A549 (cell line): ENCODE measurements around the gene CNTN5. TPM values are rescaled to one million over a fixed set of nuclear protein-coding genes. Genes with fewer than 3 reads are reported as not detected.

Source experiments
- ATAC-seq, 2 experiments: fragments of 200-7000 bp in 1 of 2; fragments of >200 bp in 1 of 2; cut with Nextera tagmentation in 1 of 2; cut with Tn5 transposase in 1 of 2; 3 replicates each; pipeline versions ENCODE4 v1.8.0 to v1.9.1; 2018 to 2020; ENCODE audit warnings: mild to moderate bottlenecking in 1 of 2, moderate library complexity in 1 of 2
- CTCF ChIA-PET: fragments of 300-600 bp; sonication (Branson Sonifier 250); formaldehyde crosslinking; extraction: SDS; loops from one replicate; lab custom pipeline; 2021; ENCODE audit warnings: antibody characterized with exemption, inconsistent platforms; lab: Yijun Ruan, JAX
- POLR2A ChIA-PET: fragments of 350-600 bp; formaldehyde crosslinking; extraction: SDS; loops from one replicate; lab custom pipeline; 2021; ENCODE audit warnings: antibody characterized with exemption, inconsistent platforms; lab: Yijun Ruan, JAX
- DNase-seq, 2 experiments: peaks; one replicate each; pipeline versions ENCODE4 v3.0.0 to v3.0.0-alpha.2; 2011 to 2016; ENCODE audit warnings: low read depth in 1 of 2, low spot score in 1 of 2
- FAIRE-seq: peaks from 2 replicates; lab custom pipeline; 2011; peaks lifted over from hg19 to GRCh38; lab: Jason Lieb, UNC
- H3K27ac ChIP-seq, 2 experiments: fragments of >200 bp; sonication (Bioruptor Twin); formaldehyde crosslinking; 3 replicates each; pipeline ENCODE4 v1.5.1; 2016 to 2017
- H3K4me1 ChIP-seq: fragments of >200 bp; sonication (Bioruptor Twin); formaldehyde crosslinking; 3 replicates; pipeline ENCODE4 v1.6.1; 2016
- H3K4me2 ChIP-seq: fragments of >200 bp; sonication (Bioruptor Twin); formaldehyde crosslinking; 3 replicates; pipeline ENCODE4 v1.6.1; 2016
- H3K4me3 ChIP-seq: fragments of >200 bp; sonication (Bioruptor Twin); formaldehyde crosslinking; 3 replicates; pipeline ENCODE4 v1.5.1; 2016
- H3K9me3 ChIP-seq: fragments of >200 bp; sonication (Bioruptor Twin); formaldehyde crosslinking; 3 replicates; pipeline ENCODE4 v1.6.1; 2016
- CBX8 ChIP-seq: fragments of 200-600 bp; sonication (generic); IDR thresholded peaks from 2 replicates; pipeline ENCODE4 v1.6.1; 2016
- CEBPB ChIP-seq, 2 experiments: fragments of >200 bp in 1 of 2; sonication (Bioruptor Twin) in 1 of 2; formaldehyde crosslinking in 1 of 2; IDR thresholded peaks; 2 replicates each; pipeline ENCODE4 v1.6.1; 2012 to 2016
- CHD2 ChIP-seq: fragments of 150-350 bp; IDR thresholded peaks from 2 replicates; pipeline ENCODE4 v1.6.1; 2014; ENCODE audit warnings: low read length; ENCODE audit not compliant: partially characterized antibody
- CHD4 ChIP-seq: fragments of 200-600 bp; sonication (generic); IDR thresholded peaks from 2 replicates; pipeline ENCODE4 v1.6.1; 2016; ENCODE audit warnings: antibody characterized with exemption, mild to moderate bottlenecking, borderline replicate concordance
- EHMT2 ChIP-seq: fragments of 200-600 bp; sonication (generic); IDR thresholded peaks from 2 replicates; pipeline ENCODE4 v1.6.1; 2016; ENCODE audit warnings: antibody characterized with exemption, low read depth, mild to moderate bottlenecking, moderate library complexity
- EP300 ChIP-seq, 2 experiments: fragments of >200 bp; sonication (Bioruptor Twin); formaldehyde crosslinking; IDR thresholded peaks; 2 replicates in 1 of 2; 3 replicates in 1 of 2; pipeline ENCODE4 v1.6.1; 2016 to 2017
- ESRRA ChIP-seq: fragments of 150-350 bp; IDR thresholded peaks from 2 replicates; pipeline ENCODE4 v1.6.1; 2014; ENCODE audit warnings: mild to moderate bottlenecking, low read length, borderline replicate concordance
- FOXS1 ChIP-seq: fragments of 250-450 bp; sonication (Bioruptor Pico); IDR thresholded peaks from 2 replicates; pipeline ENCODE4 v1.5.0; 2020; ENCODE audit warnings: mild to moderate bottlenecking, moderate library complexity
- GATA3 ChIP-seq: IDR thresholded peaks from 2 replicates; pipeline ENCODE4 v1.6.1; 2012; ENCODE audit warnings: borderline replicate concordance
- HEYL ChIP-seq: fragments of 250-450 bp; sonication (Bioruptor Pico); IDR thresholded peaks from 2 replicates; pipeline ENCODE4 v1.8.0; 2021; ENCODE audit warnings: mild to moderate bottlenecking, moderate library complexity
- HOXA7 ChIP-seq: fragments of 250-450 bp; sonication (Bioruptor Pico); IDR thresholded peaks from 2 replicates; pipeline ENCODE4 v1.5.0; 2020; ENCODE audit warnings: mild to moderate bottlenecking, moderate library complexity
- HOXB13 ChIP-seq: fragments of 250-450 bp; sonication (Bioruptor Pico); IDR thresholded peaks from 2 replicates; pipeline ENCODE4 v1.5.0; 2020; ENCODE audit warnings: low read depth, mild to moderate bottlenecking, moderate library complexity
- JUN ChIP-seq, 2 experiments: fragments of >200 bp; sonication (Bioruptor Twin); formaldehyde crosslinking; IDR thresholded peaks; 2 replicates in 1 of 2; 3 replicates in 1 of 2; pipeline ENCODE4 v1.6.1; 2016 to 2017
- KDM5A ChIP-seq: fragments of 200-600 bp; sonication (generic); IDR thresholded peaks from 2 replicates; pipeline ENCODE4 v1.6.1; 2016; ENCODE audit warnings: antibody characterized with exemption, mild to moderate bottlenecking
- MYC ChIP-seq: IDR thresholded peaks from 2 replicates; pipeline ENCODE4 v1.6.1; 2012; ENCODE audit warnings: mild to moderate bottlenecking, inconsistent platforms, low read length, improper control_type of control experiment, borderline replicate concordance
- NPAS2 ChIP-seq: fragments of 250-450 bp; sonication (Bioruptor Pico); IDR thresholded peaks from 2 replicates; pipeline ENCODE4 v1.8.0; 2022; ENCODE audit warnings: mild to moderate bottlenecking, moderate library complexity, borderline replicate concordance
- POLR2AphosphoS2 ChIP-seq: conservative IDR thresholded peaks from 2 replicates; pipeline ENCODE4 v1.6.1; 2012; ENCODE audit warnings: low read length, improper control_type of control experiment, inconsistent platforms
- RARB ChIP-seq: fragments of 250-450 bp; sonication (Bioruptor Pico); IDR thresholded peaks from 2 replicates; pipeline ENCODE4 v1.8.0; 2021; ENCODE audit warnings: mild to moderate bottlenecking, moderate library complexity
- RFX5 ChIP-seq: fragments of 450-650 bp; IDR thresholded peaks from 2 replicates; pipeline ENCODE4 v1.7.1; 2014; ENCODE audit warnings: antibody characterized with exemption, mild to moderate bottlenecking, moderate library complexity
- RNF2 ChIP-seq: fragments of 200-600 bp; sonication (generic); IDR thresholded peaks from 2 replicates; pipeline ENCODE4 v1.6.1; 2016; ENCODE audit warnings: low read depth, mild to moderate bottlenecking, antibody characterized with exemption, moderate library complexity, borderline replicate concordance
- SMC3 ChIP-seq: fragments of >200 bp; sonication (Bioruptor Twin); formaldehyde crosslinking; IDR thresholded peaks from 3 replicates; pipeline ENCODE4 v1.6.1; 2018; ENCODE audit warnings: inconsistent platforms
- TFCP2L1 ChIP-seq: fragments of 250-450 bp; sonication (Bioruptor Pico); IDR thresholded peaks from 2 replicates; pipeline ENCODE4 v1.5.0; 2021; ENCODE audit warnings: mild to moderate bottlenecking
- TP53 ChIP-seq: fragments of 250-450 bp; sonication (Bioruptor Pico); IDR thresholded peaks from 2 replicates; pipeline ENCODE4 v1.5.0; 2021; ENCODE audit warnings: mild to moderate bottlenecking, moderate library complexity
- ZFP36 ChIP-seq: fragments of 450-650 bp; IDR thresholded peaks from 2 replicates; pipeline ENCODE4 v1.6.1; 2014; ENCODE audit warnings: borderline replicate concordance; ENCODE audit not compliant: partially characterized antibody
- ZNF302 ChIP-seq: fragments of 250-450 bp; sonication (Bioruptor Pico); IDR thresholded peaks from 2 replicates; pipeline ENCODE4 v1.9.0; 2021; ENCODE audit warnings: inconsistent platforms, mild to moderate bottlenecking, moderate library complexity
- ZSCAN20 ChIP-seq: fragments of 250-450 bp; sonication (Bioruptor Pico); IDR thresholded peaks from 2 replicates; pipeline ENCODE4 v1.8.0; 2022; ENCODE audit warnings: mild to moderate bottlenecking, moderate library complexity
- WGBS: methylation state at CpG from one replicate; pipeline ENCODE4 v1.1.6; 2017; ENCODE audit errors: missing lambda C conversion rate; 5-methylcytosine and 5-hydroxymethylcytosine counted together
- polyA plus RNA-seq, 4 experiments: library from polyadenylated mRNA; depleted of rRNA in 3 of 4; stranded (reverse); fragments of >200 nt; fragmentation: RNase III in 1 of 4; extraction: RNeasy Plus Mini Kit Qiagen cat#74134 plus additional on column Dnase treatment in 1 of 4; gene quantifications; 2 replicates in 3 of 4; 3 replicates in 1 of 4; pipeline ENCODE4 v1.2.3, GENCODE V29; 2011 to 2017
- TF ChIP-seq, protein P1 (sequence below): IDR thresholded peaks from 2 replicates; pipeline ENCODE4 v1.6.1; 2012
- TF ChIP-seq, protein P2 (sequence below): IDR thresholded peaks from 2 replicates; pipeline ENCODE4 v1.6.1; 2012
- TF ChIP-seq, protein P3 (sequence below): fragments of 450-650 bp; IDR thresholded peaks from 2 replicates; pipeline ENCODE4 v1.6.1; 2014; ENCODE audit warnings: antibody characterized with exemption
- TF ChIP-seq, protein P4 (sequence below): IDR thresholded peaks from 2 replicates; pipeline ENCODE4 v1.6.1; 2012; ENCODE audit warnings: low read depth, borderline replicate concordance

The CNTN5 gene
- polyA plus RNA-seq, 2 of the 4 experiments (the other 2 are of a cell fraction), result 0.08 TPM; not detected in 1

DNA sequence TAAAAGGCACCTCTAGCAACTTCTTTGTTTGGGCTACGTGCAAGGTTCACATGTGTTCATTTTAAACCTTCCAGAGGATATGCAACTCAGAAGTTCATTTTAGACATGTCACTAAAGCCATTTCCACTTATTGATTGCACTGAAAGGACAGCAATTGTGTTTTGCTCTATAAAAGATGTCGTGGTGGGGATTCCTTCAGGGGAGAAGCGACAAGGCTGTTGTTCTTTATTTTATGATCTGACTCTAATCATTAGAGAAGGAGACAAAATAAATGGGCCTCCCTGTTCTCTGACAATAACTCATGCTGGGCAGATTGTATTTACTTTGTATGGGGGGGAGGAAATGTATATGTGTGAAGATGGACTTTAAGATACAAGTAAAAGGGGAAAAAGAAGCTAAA, 1296.2 kb downstream of the CNTN5 start:
- ATAC-seq (no peak), FAIRE-seq (no peak), DNase-seq (no peak)
- H3K9me3 ChIP-seq, result no peaks in the 10 kb centered on the region
- no peak overlapping the region for H3K4me2 ChIP-seq
- CTCF ChIA-PET, result no interaction called here
- 28% methylated on average over 3 of the region's 3 CpGs for WGBS
- no peaks in the 10 kb centered on the region for H3K4me1 ChIP-seq
- no peak overlapping the region for H3K4me3 ChIP-seq
- no peak overlapping the region for H3K27ac ChIP-seq
- TF ChIP-seq, protein P1, sequence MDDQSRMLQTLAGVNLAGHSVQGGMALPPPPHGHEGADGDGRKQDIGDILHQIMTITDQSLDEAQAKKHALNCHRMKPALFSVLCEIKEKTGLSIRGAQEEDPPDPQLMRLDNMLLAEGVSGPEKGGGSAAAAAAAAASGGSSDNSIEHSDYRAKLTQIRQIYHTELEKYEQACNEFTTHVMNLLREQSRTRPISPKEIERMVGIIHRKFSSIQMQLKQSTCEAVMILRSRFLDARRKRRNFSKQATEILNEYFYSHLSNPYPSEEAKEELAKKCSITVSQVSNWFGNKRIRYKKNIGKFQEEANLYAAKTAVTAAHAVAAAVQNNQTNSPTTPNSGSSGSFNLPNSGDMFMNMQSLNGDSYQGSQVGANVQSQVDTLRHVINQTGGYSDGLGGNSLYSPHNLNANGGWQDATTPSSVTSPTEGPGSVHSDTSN, result no peak
- no peak for TF ChIP-seq HEYL (CRISPR knock-in tag)
- TF ChIP-seq GATA3, result no peak
- no peak for TF ChIP-seq JUN (IDR thresholded peaks at IDR 0.05)
- no peak for TF ChIP-seq NPAS2 (CRISPR knock-in tag)
- no peak for TF ChIP-seq ESRRA
- TF ChIP-seq FOXS1 (CRISPR knock-in tag), result no peak
- no peak for TF ChIP-seq CHD4
- TF ChIP-seq TFCP2L1 (CRISPR knock-in tag), result no peak
- TF ChIP-seq, protein P2, sequence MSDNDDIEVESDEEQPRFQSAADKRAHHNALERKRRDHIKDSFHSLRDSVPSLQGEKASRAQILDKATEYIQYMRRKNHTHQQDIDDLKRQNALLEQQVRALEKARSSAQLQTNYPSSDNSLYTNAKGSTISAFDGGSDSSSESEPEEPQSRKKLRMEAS, result no peak
- TF ChIP-seq RFX5, result no peak
- POLR2A ChIA-PET, result no interaction called here

DNA sequence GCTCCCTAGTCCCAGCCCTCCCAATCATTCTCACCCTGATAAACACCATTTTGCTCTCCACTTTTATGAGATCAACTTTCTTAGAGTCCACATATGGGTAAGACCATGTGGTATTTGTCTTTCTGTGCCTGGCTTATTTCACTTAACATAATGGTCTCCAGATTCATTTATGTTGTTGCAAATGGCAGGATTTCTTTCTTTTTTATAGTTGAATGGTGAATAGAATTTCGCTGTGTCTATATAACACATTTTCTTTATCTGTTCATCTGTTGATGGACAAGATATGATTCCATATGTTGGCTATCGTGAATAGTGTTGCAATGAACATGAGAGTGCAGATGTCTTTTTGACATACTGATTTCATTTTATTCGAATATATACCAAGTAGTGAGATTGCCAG, 1298.9 kb downstream of the CNTN5 start:
- Histone ChIP-seq H3K4me1 (no peaks in the 10 kb centered on the region), H3K9me3 (no peaks in the 10 kb centered on the region), H3K4me3 (no peak overlapping the region), H3K4me2 (no peak overlapping the region), H3K27ac (no peak overlapping the region)
- TF ChIP-seq, protein P3, sequence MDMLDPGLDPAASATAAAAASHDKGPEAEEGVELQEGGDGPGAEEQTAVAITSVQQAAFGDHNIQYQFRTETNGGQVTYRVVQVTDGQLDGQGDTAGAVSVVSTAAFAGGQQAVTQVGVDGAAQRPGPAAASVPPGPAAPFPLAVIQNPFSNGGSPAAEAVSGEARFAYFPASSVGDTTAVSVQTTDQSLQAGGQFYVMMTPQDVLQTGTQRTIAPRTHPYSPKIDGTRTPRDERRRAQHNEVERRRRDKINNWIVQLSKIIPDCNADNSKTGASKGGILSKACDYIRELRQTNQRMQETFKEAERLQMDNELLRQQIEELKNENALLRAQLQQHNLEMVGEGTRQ, result no peak
- TF ChIP-seq ZSCAN20 (CRISPR knock-in tag) (no peak), RNF2 (no peak), EP300 (IDR thresholded peaks at IDR 0.05) (no peak), KDM5A (no peak), MYC (no peak), POLR2AphosphoS2 (no peak), ZFP36 (no peak), HOXA7 (CRISPR knock-in tag) (no peak), HOXB13 (CRISPR knock-in tag) (no peak), CEBPB (IDR thresholded peaks at IDR 0.05) (no peak), TP53 (CRISPR knock-in tag) (no peak), RARB (CRISPR knock-in tag) (no peak), SMC3 (no peak), ZNF302 (CRISPR knock-in tag) (no peak), CHD2 (no peak), EHMT2 (no peak), CBX8 (no peak)
- TF ChIP-seq, protein P4, sequence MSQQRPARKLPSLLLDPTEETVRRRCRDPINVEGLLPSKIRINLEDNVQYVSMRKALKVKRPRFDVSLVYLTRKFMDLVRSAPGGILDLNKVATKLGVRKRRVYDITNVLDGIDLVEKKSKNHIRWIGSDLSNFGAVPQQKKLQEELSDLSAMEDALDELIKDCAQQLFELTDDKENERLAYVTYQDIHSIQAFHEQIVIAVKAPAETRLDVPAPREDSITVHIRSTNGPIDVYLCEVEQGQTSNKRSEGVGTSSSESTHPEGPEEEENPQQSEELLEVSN, result no peak
- DNase-seq (no peak), FAIRE-seq (no peak), ATAC-seq (no peak)
- CTCF ChIA-PET, result no interaction called here
- WGBS, result 5% methylated on average over 3 of the region's 3 CpGs
- POLR2A ChIA-PET, result no interaction called here
